GM12891 (cell line): Measurements from ENCODE around the gene ZIC1.

Experiments used
- POLR2A ChIP-seq: IDR thresholded peaks from 2 replicates; pipeline ENCODE4 v1.6.1; 2011; ENCODE audit warnings: low read depth, low read length, control low read depth
- POLR2AphosphoS5 ChIP-seq: IDR thresholded peaks from 2 replicates; pipeline ENCODE4 v1.6.1; 2011; ENCODE audit warnings: low read depth, low read length, control low read depth
- POU2F2 ChIP-seq: IDR thresholded peaks from 2 replicates; pipeline ENCODE4 v1.6.1; 2011; ENCODE audit warnings: low read depth, mild to moderate bottlenecking, control low read depth, low read length, moderate library complexity
- SPI1 ChIP-seq: IDR thresholded peaks from 2 replicates; pipeline ENCODE4 v1.6.1; 2011; ENCODE audit warnings: low read depth, low read length, control low read depth
- TAF1 ChIP-seq: IDR thresholded peaks from 2 replicates; pipeline ENCODE4 v1.6.1; 2011; ENCODE audit warnings: low read depth, low read length, control low read depth

GRCh38 chr3:147447224-147447623, 38.1 kb downstream of the ZIC1 start:
- TF ChIP-seq TAF1 (no peak), POLR2A (no peak), SPI1 (no peak), POLR2AphosphoS5 (no peak), POU2F2 (no peak)
